ENCODE results near the gene GDF10.

Gene GDF10, protein sequence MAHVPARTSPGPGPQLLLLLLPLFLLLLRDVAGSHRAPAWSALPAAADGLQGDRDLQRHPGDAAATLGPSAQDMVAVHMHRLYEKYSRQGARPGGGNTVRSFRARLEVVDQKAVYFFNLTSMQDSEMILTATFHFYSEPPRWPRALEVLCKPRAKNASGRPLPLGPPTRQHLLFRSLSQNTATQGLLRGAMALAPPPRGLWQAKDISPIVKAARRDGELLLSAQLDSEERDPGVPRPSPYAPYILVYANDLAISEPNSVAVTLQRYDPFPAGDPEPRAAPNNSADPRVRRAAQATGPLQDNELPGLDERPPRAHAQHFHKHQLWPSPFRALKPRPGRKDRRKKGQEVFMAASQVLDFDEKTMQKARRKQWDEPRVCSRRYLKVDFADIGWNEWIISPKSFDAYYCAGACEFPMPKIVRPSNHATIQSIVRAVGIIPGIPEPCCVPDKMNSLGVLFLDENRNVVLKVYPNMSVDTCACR

DNA sequence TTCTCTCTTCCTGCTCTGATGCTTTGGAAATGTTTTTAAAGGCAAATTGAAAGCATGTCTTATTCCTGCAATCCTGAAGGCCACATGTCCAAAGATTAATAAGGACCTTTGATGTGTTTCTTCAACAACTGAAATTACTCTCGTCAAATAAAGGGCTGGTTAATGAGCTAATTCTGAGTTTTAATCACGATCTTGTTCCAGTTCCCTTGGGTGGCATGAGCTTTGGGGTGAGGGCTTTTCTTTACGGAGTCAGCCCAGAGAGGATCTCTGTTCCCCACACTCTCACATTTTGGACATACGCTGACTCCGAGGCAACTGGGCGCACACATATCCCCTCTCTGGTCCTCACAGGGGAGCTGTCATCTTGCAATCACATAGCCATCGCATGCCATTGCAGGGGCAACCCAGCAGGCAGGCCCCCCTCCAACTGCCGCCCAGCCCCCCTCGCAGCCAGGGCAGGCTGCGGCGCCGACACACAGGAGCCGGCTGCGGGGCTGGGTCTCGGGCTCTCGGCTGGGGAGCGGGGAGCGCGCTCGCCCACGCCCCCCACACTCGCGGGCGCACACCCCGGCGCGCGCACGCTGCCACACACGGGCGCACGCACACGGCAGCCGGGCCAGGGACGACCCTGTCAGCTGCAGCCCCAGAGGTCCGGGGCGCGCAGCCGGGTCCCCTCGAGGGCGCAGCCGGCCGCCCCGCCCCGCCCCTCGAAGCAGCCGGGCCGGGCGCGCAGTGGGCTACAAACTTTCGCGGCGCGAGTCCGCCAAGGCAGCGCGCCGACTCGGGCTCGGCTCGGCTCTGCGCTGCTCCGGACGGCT lies at the start of gene GDF10:
Gene GDF10, plus strand, starts transcription at position 587 of the 818 bp plus-strand sequence. CDS start 455 bp downstream, outside the sequence.
- no peak for DNase-seq

DNA sequence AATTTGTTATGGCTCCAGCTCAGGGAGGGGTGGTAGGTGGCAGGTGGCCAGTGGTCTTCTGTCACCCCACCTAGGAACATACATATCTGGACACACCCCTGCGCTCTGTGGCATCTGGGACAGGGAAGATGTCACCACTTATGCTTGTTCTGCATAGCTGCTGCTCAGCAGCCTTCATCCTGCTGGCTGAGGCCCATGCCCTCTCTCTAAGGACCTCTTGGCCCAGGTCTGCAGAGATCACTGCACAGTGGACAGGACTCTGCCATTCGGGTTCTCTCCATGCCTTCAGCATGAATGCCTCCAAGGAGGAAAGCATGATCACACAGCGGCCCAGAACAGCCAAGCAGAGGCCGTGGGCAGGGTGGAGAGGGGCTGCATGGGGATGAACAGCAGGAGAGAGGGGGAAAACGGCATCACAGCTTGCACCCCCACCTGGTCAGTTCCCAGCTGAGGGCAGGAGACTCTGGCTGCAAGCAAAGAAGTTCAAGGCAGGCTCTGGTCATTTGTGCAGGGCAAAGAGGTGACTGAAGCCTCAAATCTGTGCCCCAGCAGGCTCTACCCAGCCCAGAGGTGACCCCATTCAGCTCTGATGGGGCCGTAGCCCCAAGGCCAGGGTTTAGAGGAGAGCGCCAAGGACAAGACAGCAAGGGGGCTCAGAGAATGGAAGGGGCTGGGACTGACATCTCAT lies 47.8 kb upstream of the GDF10 start:
- DNase-seq: no peak

DNA sequence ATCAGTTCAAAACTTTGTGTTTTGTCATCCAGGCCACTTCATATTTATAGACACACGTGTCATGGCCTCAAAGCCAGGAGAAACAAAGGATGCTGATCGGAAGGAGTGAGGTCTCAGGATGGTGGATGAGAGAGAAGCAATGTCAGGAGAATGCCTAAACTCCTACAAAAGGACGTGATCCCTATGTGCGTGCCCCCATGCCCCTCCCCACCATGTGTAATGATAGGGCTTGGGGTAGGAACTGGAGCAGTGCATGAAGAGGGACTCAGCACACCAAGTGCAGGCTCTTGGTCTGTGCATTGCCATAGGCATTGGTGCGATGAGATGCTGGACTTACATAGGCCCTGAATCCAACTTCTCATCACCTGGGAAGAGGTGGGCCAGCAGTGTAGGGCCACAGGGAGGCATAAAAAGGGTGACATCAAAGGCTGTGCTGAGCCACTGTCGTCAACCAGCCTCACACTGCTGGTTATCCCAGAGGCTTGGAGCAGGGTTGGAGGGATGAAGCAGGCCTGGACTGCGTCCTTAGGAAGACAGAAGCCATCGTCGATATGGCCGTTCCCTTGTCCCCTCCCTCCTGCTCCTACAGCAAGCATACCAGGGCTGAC lies 46.9 kb upstream of the GDF10 start:
- no peak for DNase-seq

DNA sequence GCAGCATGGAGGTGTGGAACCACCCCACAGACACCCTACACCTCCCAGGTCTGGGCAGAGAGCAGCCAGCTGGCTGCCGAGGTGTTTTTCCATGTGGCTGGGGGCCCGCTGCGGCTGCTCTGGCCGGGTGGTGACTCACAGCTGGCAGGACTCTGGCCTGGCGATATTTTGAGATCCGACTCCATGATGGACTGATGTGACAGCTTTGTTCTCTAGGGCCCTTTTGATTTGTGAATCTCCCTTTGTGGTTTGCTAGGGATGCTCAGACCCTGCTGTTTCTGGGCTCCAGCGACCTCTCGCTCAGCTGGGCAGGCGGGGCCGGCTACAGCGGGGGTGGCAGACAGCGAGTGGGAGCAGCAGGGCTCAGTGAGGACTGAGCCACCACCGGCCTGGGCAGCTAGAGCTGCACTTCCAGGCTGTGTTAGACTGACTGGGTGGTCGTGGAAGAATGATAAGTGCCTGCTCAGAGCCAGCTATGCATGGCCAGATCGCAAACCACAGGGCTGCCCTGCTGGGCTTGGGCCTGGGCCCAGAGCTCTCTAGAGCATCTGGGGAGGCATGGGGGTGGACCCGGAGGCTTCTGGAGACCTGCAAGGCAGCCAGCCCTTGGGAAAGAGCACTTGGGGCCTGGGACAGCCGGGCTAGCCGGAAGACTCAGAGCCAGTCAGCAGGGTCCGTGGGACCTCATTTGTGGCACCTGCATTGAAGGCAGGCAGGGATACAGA lies 46.2 kb upstream of the GDF10 start:
- no peak for DNase-seq

DNA sequence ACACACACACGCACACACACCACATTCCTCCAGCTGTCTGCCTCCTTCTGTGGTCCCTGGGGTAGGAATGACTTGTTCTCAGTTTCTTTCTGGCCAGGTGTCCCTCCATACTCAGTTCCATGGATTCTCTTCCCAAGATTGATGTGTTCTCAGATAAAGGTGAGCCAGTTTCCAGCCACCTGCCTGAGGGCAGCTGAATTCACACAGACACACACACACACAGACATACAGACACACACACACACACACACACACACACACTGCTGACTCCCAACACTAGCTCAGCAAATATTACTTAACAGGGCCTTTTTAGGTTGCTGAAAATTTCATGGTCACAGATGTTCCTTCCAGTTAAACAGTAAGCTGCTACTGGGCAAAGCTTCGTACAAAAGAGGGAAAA lies 45.4 kb upstream of the GDF10 start:
- no peak for DNase-seq

DNA sequence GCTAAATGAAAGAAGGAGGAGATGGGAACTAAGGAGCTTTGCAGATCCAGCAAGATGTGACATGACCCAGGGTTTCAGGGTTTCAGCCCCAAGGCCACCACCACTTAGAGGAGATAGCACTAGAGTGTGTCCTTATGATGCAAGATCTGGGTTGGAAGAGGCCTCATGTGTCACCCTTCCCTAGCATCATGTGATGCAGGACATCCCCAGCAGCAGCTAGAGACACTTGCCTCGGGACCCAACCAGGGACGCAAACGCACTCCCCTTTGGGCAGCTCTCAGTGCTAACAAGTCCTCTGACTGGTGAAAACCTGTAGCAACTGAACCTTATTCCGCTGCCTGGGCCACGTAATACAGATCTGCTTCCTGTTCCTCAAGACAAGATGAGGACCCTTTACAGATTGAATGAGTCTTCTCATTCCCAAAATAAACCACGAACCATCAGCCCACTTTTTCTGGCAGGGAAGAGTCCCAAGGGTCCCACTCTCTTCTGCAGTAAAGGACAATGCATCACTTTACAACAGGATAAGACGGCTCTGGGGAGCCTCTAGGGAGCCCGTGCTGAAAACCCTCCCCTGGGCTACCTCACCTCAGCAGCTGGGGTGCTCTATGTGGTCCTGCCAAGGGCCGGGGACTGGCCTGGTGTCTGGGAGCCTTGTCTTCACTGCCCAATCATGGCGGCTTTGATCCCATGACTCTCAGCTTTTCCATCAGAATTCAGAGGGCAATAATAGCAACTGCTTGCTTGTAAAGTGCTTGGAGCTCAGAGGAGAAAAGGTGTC lies 44.8 kb upstream of the GDF10 start:
- no peak for DNase-seq

DNA sequence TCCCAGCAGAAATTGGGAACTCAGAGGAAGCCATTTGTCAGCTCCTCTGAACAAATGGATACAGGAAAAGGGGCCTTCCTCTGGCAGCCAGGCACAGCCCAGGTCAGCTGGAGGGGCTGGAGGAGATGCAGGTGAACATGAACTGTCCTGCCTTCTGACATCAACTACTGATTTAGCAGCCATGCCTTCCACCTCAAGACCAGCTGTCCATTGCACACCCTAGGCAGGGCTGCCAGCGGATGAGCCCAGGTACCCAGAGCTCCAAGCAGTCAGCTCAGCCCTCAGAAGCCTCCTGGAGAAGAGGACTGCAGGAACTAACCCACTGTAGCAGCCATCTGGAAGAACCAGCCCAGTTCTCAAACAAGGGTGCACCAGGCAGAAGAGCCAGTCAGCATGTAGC lies 44.1 kb upstream of the GDF10 start:
- no peak for DNase-seq

DNA sequence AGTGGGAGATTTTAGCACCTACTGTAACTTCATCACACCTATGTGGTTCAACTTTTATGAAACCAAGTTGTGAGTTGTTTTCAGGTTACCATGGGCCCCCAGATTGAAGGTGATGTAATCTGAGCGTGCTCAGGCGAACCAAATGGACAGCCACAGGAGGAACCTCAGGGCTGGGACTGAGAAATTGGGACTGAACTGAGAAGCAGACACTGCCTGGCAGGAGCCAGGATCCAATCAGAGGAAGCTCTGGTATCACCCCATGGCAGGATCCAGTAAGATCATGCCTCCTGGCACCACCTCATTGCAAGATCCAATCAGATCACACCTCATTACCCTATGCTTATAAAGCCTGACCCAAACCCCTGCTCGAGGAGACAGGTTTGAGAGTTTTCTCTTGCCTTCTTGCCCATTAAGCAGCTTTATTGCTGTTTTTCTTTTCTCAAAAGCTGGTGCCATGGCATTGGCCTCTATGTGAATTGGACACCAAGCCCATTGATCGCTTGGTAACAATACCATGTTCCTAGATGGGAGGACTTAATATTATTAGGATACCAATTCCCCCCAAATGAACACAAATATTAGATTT lies 43.2 kb upstream of the GDF10 start:
- DNase-seq: no peak

DNA sequence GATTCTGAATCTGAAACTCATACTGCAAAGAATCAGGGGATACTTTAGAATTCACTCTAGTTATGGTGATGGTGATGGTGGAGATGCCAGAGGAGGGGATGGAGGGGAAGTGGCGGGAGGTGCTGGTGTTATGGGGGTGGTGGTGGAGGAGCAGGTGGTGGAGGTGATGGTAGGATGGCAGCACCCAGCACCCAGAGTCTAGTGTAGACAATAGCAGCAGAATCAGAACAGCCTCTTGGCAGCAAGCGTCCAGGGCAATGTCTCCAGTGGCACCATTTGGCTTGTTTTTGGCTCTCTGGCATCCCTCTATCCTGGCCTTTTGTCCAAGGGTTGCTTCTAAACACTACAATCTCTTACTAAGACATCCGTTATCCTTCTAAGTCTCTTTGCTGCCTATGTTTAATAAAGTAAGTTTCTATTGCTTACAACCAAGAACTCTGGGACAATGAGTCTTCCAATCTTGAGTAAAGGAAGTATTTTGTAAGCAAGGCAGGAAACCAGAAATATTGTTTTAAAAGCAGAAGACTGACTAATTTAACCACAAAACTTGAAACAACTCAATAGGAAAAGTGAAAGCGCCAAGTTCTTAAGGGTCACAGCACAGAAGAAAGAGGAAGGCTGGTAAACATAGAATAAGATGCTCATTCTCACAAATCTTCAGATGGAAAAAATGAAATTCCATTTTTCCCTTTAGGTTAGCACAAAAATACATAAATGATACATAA lies 42.4 kb upstream of the GDF10 start:
- no peak for DNase-seq

DNA sequence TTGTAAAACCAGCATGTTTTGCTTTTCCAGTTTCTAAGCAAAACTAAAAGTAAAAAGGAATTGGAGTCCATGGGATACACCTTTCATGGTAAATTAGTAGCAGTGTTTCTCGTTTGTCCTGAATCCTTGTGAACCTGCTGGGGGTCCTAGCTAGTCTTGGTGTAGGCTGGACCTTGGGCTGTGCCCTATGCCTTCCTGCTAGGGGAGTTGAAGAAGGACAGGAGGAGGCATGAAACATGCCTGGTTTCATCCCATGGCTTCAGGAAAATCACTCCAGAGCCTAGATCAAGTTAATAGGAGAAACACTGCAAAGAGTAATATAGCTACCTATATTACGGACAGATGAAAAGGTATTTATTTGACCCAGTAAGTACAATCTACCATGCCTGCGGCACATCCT lies 41.1 kb upstream of the GDF10 start:
- no peak for DNase-seq

DNA sequence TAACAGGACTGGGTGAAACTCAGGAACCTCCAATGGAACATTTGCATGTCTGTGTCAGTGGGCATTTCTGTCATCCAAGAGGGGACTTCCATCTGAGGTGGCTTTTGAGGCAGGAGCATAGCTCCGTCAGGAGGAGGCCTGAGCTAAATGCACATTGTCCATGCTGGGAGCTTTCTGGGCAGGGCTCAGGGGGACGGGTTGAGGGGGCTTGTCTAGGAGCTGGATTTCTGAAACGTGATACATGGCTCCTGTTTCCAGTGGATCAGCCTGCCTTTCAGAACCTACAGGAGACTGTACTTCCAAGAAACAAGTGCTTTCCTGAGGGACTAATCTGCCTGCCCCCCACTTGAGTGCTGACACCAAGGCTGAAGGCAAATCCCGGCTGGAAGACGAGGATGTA lies 40.5 kb upstream of the GDF10 start:
- DNase-seq: no peak

DNA sequence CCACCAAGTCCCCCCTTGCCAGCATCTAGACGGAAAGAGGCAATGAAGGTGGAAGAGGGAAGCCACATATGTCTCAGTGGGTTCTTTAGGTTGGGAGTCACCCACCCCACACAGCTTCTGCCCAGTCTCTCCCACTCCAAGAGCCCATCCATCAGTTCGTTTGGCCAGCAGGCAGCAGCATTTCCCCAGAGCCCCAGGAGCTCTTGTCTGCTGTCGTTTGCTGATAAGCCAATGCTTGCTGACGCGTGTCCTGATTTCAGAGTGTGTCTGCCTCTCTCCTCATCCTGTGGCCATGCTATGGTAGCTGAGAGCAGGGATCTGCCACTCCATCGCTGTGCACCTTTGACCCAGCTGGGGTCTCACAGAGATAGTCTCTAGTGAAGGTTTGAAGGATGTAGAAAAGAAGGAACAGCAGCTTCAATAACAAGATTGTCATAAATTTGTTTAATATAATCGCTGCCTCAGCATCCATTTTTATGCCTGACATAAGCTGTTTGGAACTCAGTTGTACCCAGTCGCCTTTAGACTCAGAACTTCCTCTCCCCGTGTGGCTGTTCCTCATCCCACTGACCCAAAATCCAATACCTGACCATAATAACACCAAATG lies 39.4 kb upstream of the GDF10 start:
- no peak for DNase-seq

DNA sequence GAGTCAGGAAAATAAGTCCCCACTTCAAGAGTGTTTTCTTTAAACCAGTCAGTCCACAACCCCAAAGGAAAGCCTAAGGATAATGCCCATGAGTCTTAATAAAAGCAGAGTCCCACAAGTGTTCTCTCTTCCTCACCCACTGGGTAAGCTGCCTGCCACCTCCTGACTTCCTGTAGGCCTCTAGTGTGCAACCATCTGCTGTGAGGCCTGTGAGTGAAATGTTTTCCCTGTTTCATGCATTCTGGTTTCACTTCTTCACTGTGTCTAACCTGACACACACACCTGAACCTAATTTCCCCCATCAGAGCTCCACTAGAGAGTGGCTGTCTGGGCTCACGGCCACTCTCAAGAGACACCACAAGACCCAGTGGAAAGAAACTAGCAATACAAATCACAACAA lies 38.9 kb upstream of the GDF10 start:
- no peak for DNase-seq

DNA sequence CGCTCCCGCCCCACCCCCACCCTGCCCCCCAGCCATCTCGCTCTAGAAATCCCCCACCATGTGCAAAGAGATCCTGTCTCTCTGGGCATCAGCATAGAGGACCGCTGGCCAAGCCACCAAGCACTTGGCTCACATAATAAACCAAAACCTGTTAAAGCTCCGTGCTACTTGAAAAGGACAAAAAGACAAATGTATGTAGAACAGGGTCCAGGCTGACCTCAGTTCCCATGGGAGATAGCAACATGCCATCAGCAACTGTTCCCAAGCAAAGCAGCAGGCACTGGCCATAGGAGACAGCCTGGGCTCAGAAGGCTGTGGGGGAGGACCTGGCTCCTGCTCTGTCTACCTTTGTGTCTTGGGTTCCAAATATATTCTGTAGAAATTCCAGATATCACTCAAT lies 38.4 kb upstream of the GDF10 start:
- DNase-seq: no peak

DNA sequence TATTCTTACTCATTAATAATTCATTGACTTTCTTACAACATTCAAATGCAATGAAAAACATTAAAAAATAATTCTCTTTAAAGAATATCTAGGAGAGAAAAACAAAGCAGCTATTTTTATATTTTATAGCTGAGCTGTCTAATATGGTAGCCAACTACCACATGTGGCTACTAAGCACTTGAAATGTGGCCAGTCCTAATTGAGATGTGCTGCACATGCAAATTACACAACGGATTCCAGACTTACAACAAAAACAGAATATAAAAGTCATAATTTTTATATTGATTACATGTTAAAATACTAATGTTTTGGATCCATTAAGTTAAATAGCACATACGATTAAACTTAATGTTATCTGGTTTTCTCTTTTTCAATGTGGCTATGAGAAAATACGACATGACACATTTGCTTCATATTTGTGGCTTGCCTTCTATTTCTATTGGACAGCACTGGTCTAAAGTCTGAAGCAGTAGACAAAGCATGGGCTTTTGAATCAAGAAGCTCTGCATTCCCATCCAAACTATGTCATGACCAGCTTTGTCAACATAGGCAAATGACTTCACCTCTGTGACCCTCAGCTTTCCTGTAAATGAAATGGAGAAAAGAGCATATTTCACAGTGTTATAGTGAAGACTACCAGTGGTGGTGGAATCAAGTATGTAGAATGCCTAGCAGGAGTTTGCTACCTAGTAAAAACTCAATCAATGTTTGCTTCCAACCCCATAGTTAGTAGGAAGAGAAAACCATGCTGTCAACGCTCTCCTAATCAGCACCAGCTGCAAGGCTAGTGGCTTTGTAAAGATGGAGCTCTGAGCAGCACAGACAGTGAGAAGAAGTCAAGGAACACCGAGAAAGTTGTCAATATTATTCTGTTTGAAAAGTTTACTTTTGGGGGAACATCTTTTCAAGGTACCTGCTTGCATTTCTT lies 37.1 kb upstream of the GDF10 start:
- no peak for DNase-seq

DNA sequence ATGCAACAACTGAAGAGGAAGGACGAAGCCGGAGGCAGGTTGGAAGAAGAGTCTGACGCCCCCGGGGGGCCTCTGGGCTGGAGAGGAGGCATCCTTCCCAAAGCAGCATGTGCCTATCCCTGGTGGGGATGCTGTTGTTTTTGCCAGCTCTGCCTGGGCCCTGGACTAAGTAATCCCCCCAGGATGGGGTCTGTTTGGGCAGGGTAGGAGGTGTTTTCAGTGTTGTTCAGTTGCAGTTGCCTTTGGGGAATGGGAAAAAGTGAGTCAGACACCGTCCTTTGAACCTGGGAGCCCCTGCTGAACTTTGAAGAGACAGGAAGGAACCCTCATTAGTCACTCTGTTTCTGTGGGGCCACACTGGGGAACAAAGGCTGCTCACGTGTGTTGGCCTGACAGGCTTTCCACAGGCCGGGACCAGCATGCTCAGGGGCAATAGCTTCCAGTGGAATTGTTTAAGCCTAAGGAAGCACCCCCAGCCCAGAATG lies 35.2 kb upstream of the GDF10 start:
- no peak for DNase-seq

DNA sequence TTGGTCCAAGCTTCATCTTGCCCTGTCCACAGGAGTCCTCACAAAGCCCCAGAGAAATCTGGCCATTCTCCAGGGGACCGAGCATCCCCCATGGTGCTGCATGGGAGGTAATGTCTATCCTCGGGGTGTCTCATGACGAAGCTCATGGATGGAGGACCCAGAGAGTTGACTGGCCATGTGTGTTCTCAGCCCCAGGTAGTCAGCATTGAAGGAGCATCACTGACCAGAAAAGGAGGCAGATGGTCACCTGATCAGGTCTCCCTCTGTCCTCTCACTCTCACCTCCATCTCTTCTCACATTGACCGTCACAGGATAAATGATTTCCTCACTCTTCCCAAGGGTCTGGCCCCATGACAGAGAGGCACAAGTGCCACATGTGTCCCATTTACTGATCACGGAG lies 33.4 kb upstream of the GDF10 start:
- no peak for DNase-seq

DNA sequence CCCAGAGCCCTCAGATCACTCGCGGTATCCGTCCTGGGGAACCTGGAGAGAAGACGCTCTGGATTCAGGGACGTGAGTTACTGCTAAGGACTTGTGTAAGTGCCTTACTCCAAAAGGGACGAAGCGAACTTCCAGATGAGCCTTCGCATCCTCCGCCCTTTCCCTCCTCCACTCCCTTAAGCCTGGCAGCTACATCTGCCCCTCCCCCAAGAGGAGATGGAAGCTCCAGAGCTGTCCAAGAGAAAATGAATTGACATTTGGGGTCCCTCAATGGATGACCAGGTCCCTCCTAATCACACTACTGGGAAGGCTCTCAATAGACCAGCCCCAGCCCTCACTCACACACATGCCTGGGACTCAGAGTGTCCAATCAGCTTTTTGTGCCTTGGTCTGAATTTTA lies 31.3 kb upstream of the GDF10 start:
- DNase-seq: no peak

DNA sequence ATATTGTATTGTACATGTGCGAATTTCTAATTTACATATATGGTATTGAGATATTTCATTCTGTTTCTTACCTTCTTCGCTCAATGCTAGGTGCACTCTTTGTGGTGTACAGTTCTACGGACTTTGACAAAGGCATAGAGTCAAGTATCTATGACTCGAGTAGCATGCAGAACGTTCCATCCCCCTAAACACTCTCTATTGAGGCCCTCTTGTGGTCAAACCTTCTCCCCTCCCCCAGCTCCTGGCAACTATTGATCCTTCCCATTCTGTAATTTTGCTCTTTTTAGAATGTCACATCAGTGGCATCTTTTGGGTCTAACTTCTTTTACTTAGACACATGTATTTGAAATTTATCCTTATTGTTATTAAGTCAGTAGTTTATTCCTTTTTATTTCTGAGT lies 30.7 kb upstream of the GDF10 start:
- DNase-seq: no peak

Measured in NCI-H1048 (cell line).